GM19043 (cell line): ENCODE results near the gene FHIT.
"Not testable (repeated sequence)": the region's sequence is repeated elsewhere in the genome, so short reads cannot be mapped to it uniquely, and the experiment has no call there.

Source experiments
- ATAC-seq: cut with Tn5 transposase; IDR thresholded peaks from one replicate; pipeline ENCODE4 v1.9.1; 2021; ENCODE audit warnings: low read depth; ENCODE audit not compliant: unreplicated experiment

Gene FHIT

DNA sequence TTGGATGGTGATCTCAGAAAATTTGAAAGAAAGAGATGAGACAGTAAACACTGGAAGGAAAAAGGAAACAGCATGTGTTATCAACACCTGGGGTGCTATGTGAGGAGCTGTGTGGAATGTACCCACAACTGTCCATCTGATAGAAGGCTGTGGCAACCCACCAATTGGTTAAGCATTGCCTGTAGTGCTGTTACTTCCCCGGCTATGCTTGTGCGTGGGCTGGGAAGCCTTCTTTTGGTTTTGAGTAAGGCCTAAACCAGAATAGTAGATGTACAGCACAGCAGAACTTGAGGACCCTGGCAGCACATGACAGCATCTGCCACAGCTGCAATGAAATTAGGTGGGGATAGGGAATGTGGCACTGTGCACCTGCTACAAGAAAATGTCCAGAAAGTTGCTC, 184.5 kb downstream of the FHIT start:
- no peak for ATAC-seq

DNA sequence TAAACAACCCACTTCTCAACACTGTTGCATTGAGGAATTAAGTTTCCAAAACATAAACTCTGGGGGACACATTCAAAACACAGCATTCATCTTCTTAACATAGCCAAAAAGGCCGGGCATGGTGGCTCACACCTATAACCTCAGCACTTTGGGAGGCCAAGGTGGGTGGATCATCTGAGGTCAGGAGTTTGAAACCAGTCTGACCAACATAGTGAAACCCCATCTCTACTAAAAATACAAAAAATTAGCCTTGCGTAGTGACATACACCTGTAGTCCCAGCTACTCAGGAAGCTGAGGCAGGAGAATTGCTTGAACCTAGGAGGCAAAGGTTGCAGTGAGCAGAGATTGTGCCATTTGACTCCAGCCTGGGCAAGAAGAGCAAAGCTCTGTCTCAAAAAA, 185.0 kb downstream of the FHIT start:
- not testable (repeated sequence) for ATAC-seq

DNA sequence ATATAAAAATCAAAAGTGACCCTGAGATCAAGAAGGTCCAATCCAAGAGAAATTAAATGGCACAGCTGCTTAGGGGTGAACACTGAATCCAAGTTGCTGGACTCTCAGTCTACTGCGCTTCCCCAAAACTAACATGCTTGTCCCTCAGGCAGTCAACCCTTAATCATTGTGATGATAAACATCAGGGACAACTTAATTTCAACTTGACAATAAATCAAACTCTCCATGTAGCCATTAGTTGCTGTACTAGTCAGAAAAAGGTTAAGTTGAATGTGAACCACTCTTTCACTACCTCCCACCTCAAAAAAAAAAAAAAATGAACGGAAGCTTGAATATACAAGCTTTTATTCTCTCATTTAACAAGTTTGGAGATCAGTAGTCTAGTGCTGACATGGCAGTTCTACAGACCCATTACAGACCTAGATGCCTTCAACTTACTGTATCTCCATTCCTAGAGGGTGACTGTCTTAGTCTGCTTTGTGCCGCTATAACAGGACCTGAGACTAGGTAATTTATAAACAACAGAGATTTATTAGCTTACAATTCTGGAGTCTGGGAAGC, 185.7 kb downstream of the FHIT start:
- no peak for ATAC-seq

DNA sequence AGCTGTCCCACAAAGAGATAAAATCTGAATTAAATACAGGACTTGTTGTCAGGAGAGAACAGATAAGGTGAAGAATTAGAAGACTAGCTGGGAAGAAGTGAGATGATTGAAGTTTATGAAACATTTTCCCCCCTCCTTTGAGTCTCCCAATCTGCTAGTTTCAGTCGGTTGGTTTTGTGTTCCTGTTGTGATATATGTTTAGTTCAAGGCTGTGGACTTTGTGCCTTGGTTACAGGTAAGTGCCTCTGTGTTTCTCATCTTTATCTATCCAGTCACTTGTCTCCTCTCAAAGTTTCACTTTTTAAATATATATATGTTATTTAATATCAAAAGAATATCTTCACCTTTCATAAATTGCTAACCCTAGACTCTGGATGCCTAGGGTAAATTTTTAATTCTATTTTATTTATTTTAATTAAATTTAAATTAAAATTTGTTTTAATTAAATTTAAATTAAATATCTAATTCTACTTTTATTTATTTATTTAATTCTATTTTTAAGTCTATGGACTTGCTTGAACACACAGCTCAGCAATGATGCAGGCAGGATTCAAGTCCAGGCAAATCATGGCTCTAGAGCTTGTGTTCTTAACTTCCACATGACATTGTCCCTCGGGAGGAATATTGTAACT, 190.0 kb downstream of the FHIT start:
- ATAC-seq: no peak

DNA sequence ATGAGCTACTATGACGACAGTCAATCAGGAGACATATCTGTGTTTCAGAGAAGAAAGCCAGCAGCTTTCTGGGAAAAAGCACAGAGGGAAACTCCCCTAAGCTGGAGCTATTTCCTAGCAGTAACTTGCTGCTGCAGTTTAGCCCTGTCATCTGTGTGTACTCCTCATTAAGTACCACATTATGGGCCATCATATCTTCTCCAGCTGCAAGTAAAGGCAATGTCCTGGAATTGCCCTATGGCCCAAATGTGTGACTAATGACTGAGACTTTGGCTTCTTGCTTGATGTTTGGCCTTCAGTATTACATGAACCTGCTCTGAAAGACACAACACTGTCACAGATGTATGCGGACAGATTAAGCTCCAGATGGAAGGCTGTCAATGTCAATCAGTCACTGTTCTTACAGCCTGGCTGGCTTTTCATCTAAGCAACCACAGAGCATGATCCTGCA, 190.8 kb downstream of the FHIT start:
- ATAC-seq: no peak

DNA sequence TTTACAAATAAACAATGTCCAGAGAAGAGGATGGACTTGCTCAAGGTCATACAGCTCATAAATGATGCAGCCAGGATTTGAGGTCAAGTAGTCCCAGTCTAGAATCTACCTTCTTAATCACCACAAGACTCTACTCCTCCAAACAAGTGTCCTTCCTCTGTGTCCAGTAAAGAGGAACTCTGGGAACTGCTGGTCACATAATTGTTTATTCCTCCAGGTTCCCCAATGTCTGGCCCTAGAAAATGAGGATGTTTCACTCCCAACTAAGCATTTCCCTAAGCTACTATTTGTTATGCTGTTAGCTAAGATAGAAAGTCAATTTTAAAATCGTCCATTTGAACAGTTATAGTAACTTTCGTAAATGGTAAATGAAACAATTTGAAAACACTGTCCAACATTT, 192.4 kb downstream of the FHIT start:
- ATAC-seq: no peak

DNA sequence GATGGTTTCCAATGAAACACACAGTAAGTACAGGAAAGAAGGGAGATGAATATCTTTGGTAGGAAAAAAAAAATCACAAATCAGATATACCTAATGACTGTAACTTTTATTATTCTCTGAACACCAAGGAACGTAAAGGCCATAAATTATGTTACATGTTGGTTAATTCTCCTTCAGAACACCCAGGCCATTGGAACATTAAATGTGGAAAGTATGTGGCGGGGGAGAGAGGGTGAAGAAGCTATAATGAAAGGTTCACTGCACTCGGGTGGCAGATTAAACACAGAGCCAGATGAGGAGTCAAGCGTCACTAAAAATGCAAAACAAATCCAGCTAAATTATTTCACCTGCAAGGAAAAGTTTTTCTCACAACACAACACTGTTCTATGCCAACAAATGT, 193.8 kb downstream of the FHIT start:
- ATAC-seq: no peak

DNA sequence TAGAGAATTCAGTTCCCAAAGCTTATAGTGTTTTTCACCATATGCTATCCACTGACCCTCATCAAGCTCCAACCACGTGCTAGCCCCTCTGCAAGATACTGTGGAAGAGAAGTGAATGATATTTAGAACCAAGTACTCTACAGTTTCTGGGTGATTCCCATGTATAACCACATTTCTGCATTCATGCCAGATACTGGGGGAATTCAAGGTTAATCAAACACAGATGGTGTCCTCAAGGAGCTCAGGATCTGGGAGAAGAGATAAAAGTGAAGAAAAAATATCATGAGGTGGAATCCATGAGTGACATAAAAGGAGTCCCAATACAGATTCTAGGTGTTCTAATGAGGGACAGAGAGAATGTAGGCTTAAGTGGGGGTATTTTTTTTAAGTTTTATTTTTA, 195.8 kb downstream of the FHIT start:
- ATAC-seq: no peak

DNA sequence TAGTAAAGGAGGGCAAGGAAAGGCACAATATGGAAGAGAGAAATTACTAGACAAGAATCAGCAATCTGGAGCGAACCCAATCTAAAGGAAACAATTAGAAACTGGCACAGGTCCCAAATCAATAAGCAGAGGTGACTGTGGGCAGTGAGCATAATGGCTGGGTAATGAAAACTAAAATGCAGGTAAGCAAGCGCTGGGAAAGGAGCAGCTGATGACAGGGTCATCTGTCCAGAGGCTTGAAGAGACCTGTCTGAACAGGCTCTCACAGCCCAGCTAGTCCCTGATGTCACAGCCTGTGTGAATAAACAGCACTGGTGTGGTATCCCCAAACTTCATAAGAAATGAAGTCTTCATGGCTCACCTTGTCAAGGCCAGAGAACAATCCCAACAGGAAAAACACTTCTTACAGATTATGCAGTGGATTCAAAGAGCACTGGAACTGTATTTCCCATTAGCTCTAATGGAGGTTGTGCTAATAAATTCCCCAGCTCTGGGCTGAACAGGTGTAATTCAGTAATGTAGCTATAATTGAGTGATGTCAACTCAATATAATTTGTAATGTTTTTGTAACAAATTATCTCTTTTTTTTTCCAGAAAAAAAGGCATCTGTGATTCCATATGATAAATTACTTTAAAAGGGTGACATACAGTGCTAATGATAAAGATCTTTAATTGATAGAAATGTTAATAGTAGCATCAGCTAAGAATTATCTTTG, 197.3 kb downstream of the FHIT start:
- no peak for ATAC-seq

DNA sequence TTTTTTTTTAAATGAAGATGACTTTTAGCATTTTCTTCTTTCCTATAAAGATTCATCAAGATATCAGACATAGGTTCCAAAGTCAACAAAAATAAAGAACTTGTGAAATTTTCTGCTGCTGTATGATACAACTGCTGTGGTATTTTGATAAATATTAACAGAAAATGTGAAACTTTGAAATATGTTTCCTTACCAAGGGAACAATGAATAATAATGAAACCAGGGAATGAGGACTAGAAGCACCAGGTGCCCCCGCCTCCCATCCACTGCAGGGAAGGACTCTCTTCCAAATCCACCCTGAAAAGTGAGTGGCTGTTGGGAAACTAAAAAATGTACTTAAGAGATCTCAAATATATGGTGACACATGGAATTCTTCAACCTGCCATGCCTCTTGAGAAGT, 198.4 kb downstream of the FHIT start:
- ATAC-seq: no peak

DNA sequence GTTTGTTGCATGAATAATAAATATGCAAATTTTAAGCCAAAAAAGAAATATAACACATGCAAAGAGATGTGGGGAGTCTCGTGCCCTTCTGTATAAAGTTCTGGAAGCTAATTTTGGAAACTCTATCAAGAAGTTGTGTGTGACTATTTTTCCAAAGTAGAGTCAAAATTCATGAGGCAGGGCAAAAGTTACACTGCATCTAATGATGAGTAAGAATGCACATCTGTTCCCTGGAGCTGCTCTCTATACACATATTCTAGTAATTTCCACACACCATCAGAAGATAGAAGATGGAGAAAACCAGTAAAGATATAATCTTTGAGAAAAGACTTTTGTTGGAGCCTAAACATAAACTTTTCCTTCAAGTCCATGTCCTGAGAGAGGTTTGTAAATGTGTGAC, 199.6 kb downstream of the FHIT start:
- ATAC-seq: no peak

DNA sequence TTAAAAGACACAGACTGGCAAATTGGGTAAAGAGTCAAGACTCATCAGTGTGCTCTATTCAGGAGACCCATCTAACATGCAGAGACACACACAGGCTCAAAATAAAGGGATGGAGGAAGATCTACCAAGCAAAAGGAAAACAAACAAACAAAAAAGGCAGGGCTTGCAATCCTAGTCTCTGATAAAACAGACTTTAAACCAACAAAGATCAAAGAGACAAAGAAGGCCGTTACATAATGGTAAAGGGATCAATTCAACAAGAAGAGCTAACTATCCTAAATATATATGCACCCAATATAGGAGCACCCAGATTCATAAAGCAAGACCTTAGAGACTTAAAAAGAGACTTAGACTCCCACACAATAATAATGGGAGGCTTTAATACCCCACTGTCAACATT, 206.1 kb downstream of the FHIT start:
- ATAC-seq: not testable (repeated sequence)

DNA sequence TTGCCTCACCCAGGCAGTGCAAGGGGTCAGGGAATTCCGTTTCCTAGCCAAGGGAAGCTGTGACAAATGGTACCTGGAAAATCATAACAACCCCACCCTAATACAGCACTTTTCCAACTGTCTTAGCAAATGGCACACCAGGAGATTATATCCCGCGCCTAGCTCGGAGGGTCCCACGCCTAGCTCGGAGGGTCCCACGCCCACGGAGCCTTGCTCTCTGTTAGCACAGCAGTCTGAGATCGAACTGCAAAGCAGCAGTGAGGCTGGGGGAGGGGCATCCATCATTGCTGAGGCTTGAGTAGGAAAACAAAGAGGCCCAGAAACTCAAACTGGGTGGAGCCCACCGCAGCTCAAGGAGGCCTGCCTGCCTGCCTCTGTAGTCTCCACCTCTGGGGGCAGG, 208.1 kb downstream of the FHIT start:
- no peak for ATAC-seq

DNA sequence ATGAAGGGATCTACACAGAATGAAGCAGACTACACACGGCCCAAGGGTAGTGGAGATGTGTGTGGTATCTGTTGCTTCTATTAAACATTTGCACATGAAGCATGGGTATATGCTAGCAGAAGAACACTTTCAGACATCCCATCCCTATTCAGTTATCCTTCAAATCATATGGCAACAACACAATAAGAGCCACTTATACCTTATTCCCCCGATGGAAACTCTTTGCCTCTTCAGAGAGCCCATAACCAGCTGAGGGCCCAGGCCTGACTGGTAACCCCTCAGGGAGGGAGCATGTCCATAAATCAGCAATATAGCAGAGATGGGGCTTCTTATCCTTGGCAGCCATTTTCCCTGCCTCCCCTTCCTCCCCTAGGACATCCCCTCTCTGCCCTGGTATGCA, 210.6 kb downstream of the FHIT start:
- no peak for ATAC-seq

DNA sequence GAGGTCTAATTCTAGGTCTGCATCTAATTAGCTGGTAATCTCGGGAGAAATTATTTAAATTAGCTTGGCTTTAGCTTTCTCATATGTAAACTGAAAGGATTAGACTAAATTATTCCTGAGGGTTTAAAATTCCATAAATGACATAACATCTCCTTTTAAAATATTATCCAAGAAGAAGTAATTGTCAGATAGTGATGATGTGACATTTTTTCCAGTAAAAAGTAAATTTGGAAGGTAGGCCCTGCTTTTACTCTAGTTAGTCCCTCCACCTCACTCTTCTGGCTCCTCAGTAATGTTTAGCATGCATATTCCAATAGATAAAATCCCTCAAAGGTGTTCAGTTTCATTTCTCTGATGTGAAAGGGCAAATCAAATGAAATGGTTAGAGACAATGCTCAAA, 215.7 kb downstream of the FHIT start:
- ATAC-seq: no peak

DNA sequence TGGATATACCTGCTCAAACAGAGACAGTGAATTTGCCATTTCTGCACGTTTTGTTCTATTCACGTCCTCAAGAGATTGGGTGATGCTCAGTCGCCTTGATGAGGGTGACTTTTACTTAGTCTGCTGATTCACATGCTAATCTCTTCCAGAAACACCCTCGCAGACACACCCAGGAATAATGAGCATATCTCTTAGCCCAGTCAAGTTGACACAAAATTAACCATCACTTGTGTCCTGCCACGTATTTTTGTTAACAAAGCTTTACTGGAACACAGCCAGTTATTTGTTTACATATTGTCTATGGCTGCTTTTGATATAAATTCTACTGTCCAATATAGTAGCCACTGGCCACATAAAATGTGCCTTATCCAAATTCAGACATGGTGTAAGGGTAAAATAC, 218.3 kb downstream of the FHIT start:
- ATAC-seq: no peak

DNA sequence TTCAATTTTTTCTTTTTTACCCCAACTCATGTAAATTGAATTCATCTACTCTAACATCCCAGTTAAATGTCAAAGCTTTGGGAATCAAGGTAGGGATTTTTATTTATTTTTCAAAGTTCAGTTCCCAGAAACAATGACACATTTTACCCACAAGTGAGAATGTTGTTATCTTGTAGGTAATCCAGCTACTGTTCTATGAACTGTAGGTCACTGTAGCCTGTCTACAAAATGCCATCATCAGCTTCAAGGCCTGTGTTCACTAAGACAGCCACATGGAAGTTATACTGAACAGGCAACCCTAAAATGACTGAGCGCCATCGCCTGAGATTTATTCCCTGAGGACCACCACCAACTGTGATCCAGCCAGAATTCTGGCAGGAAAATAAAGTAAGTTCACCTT, 219.7 kb downstream of the FHIT start:
- ATAC-seq: no peak

DNA sequence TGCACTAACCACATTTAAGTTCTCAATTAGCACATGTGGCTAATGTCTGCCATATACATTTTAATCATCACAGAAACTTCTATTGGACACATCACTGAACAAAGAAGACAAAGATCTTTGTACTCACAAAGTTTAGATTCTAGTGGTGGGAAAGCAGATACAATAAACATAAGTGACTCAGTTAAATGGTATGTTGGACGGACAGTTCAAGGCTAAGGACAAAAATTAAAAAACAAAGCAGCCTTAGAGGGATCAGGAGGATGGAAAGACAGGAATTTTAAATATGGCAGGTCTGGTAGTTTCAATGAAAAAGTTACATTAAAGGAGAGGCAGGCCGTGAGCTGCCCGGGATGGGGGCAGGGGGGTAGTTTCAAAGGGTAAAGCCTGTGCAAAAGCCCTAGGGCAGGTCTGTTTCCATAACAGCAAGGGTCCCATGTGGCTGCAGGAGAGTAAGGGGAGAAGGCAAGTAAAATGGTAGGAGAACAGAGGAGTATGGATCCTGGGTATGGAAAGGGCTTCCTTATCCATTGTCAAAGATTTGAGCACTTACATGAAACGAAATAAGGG, 220.7 kb downstream of the FHIT start:
- no peak for ATAC-seq

DNA sequence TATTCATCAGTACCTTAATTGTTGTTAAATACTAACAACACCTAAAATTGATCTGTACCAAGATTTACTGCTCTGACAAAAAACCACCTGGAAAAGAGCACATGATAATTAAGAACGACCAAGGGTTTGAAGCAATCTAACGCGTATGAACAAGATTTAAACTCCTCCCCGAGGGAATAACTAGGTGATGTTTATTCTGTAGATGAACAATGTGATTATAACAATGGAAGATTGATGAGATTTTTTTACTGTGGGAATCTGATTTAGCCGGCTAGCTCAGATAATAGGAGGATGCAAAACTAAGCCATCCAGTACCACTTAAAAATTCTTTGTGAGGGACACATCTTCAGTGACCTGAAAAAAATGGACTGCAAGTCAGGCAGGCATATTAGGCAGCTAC, 222.1 kb downstream of the FHIT start:
- no peak for ATAC-seq

DNA sequence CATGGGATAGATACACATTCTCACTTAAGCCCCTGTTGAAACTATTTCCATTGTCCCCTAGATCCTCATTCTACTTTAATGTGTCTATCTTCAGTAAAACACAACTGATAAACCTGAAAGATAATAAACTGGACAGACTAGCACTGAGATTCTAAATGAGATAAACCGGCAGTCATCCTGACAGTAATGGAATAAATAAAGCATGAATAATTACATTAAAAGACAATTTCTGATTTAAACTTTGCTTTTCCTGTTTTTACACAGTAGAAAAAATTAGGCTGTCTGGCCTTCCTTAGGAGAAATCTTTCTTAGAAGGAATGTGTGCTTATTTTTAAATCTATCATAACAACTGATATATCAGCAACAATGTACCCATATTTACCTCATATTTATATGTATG, 232.4 kb downstream of the FHIT start:
- ATAC-seq: no peak

DNA sequence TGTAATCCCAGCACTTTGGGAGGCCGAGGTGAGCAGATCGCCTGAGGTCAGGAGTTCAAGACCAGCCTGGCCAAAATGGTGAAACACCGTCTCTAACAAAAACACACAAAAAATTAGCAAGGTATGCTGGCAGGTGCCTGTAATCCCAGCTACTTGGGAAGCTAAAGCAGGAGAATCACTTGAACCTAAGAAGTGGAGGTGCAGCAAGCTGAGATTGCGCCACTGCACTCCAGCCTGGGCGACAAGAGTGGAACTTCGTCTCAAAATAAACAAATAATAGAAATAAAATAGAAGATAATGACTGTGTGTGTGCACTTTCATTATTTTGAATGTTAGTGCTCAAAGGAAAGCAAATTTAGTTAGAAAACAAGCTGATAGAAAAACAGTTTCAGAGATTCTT, 234.2 kb downstream of the FHIT start:
- ATAC-seq: not testable (repeated sequence)

DNA sequence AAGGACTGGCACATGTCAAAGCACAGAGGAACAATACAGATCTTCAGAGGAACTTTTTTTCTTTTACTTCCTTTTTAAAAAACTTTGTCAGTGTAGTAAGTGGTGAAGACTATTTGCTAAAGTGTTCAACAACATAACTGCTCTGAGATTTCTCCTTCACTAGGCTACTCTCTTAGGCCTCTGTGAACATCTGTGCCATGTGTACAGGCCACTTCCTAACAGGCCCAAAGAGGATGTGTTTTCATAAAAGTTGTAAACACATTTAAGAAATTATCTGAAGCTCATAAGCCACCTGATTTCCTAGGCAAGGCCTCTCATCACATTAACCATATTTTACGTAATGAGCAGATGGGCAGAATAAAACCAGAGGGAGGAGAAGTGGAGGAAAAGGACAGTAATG, 235.4 kb downstream of the FHIT start:
- ATAC-seq: no peak
